Activated T-helper 2 cell treated with anti-CD3 and anti-CD28 coated beads, Interferon-gamma antibody, Interleukin-2, Interleukin-4, amounts not matched to agents 10 μg/mL and 5 μg/mL and 100 μg/mL, durations not matched to agents 14 hours and 24 hours and 36 hours (primary cell): Measurements from ENCODE around the gene CYP19A1. TPM values are rescaled to one million over a fixed set of nuclear protein-coding genes. Genes with fewer than 3 reads are reported as not detected.

ENCODE experiments used
- DNase-seq: peaks from one replicate; pipeline ENCODE4 v3.0.0; 2021; ENCODE audit warnings: low spot score
- H3K27ac Mint-ChIP-seq: one replicate; pipeline ENCODE4 v1.8.0; 2021; ENCODE audit warnings: mixed read lengths
- H3K27me3 Mint-ChIP-seq: one replicate; pipeline ENCODE4 v1.8.0; 2021; ENCODE audit warnings: low read depth, mixed read lengths
- H3K36me3 Mint-ChIP-seq: one replicate; pipeline ENCODE4 v1.8.0; 2021; ENCODE audit warnings: low read depth, mixed read lengths
- H3K4me1 Mint-ChIP-seq: one replicate; pipeline ENCODE4 v1.8.0; 2021; ENCODE audit warnings: low read depth, mixed read lengths
- H3K4me3 Mint-ChIP-seq: one replicate; pipeline ENCODE4 v1.8.0; 2021; ENCODE audit warnings: low read depth, mild to moderate bottlenecking, moderate library complexity, mixed read lengths
- H3K9me3 Mint-ChIP-seq: one replicate; pipeline ENCODE4 v1.8.0; 2021; ENCODE audit warnings: mixed read lengths
- intact Hi-C: fragments of 100-400 bp; cut with micrococcal nuclease; formaldehyde crosslinking; loops from one replicate; pipeline ENCODE4 v1.15.1; 2023
- total RNA-seq: library from RNA; stranded (reverse); gene quantifications from 2 replicates; pipeline ENCODE4 v1.2.3, GENCODE V29; 2022

The CYP19A1 gene
- total RNA-seq, 1 donor from 2014 or later = 2.3 TPM

DNA sequence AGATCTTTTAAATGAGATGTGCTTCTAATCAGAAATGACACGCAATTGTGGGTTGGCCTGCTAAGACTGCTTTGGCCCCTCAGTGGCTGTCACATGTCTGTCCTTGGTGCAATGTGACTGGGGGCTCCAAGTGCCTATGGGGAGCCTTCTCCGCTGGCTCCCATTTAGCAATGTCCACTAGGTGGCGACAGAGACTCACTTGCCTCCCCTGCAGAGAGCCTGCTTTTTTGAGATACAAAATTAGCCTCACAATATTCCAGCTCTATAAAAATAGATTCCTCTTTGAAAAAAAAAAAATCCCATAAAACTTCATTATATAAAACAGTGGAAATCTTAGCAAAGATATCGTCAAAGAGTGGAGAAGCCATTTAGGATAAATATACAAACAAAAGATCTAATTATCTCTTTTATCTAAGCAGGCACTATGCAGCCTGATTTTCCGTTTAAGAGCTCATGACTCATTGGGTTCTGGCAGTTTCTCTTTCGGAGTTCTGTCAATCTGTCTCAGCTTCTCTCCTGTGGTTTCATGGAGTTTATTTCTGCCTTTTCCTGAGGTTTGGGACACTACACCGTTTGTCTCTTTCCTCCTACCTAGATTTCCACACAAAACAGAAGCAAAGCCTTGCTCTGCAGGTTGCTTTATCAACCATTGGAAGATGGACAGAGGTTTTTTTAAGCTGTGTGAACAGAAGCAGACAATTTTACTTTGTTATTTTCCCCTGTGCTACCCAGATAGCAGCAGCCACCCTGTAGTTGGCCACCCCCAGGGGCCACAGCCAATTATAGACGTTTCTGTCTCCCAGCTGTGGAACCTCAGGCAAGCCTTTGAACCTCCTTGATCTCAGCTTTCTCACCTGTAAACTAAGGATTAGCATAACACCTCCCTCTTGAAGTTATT, 175.3 kb downstream of the CYP19A1 start:
- Mint-ChIP-seq H3K9me3 (no peaks in the 10 kb centered on the region), H3K4me1 (peaks cover 11% of the 10 kb centered on the region), H3K36me3 (no peaks in the 10 kb centered on the region), H3K27me3 (peaks cover 11% of the 10 kb centered on the region), H3K27ac (no peak overlapping the region), H3K4me3 (peak overlapping the region; percentile 40)
- intact Hi-C loops = loop anchor here (1.0 kb wide), 3 partner anchors 30 to 218 kb away; no protein-coding TSS in a partner anchor
- peak; percentile 48 for DNase-seq

DNA sequence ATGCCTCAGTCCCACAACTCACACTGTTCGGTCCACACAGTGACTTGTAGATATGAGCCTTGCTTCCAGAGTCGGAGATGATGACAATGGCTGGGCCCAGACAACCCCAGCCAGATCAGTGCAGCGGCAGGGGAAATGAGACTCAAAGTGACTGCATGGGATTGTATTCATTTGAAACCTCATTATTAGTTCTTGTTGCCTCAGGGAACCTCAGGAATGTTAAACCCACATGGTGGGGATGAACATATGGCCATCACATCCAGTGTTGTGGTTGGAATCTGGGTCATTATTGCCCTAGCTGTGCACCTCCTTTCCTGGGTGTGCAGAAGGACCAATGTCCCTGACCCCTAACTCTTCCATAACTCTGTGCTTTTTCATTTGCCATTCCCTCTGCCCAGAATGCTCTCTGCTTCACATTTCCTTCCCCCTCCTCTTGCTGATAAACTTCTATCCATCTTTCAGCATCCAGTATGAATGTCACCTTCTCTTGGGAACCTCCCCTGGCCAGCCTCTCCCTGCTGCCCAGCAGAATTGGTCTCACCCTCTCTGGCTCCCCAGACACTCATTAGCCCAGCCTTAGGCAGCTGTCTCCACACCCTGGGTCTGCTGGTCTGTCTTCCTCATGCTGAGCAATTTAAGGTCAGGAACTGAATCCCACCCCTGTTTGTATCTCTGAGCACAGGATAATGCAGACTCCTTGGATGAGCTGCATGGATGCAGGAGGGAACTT, 176.7 kb downstream of the CYP19A1 start:
- Mint-ChIP-seq H3K27me3 (peaks cover 11% of the 10 kb centered on the region), H3K4me3 (no peak overlapping the region), H3K9me3 (no peaks in the 10 kb centered on the region), H3K27ac (no peak overlapping the region), H3K36me3 (no peaks in the 10 kb centered on the region), H3K4me1 (peaks cover 11% of the 10 kb centered on the region)
- intact Hi-C loops = no loop called here
- DNase-seq = no peak

DNA sequence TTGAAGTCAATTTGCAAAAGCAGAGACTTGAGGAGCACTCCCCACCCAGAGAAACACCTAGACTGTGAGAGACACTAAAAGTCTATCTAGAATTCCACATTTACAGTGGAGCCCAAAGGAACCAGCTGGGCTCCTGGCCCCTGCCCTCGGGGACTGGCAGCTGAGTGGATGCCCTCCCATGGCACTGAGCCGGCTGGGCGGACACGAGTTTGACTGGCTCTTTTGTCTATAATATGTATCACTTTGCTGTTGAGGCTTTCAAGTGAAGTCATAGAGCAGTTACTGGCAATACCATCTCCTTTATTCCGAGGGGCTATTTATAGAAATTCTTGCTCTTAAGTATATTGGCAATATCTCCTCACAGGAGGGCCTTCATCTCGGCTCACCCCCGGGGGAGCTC, 177.9 kb downstream of the CYP19A1 start:
- no peak for DNase-seq
- no peak overlapping the region for H3K4me3 Mint-ChIP-seq
- no peaks in the 10 kb centered on the region for H3K9me3 Mint-ChIP-seq
- no peaks in the 10 kb centered on the region for H3K36me3 Mint-ChIP-seq
- no peak overlapping the region for H3K27ac Mint-ChIP-seq
- intact Hi-C loops = no loop called here
- H3K4me1 Mint-ChIP-seq = peaks cover 11% of the 10 kb centered on the region
- H3K27me3 Mint-ChIP-seq = peaks cover 19% of the 10 kb centered on the region

Other genes with a start within 250 kb of the CYP19A1 start
- 0.98 and 1.8 TPM in 2 replicates for gene TNFAIP8L3, start 243.7 kb downstream of the CYP19A1 start, total RNA-seq
- 0.34 and 0.62 TPM in 2 replicates for gene GLDN, start 3.1 kb upstream of the CYP19A1 start, total RNA-seq